Osteoblast (primary cell): ENCODE measurements around the gene SOX15. TPM values are rescaled to one million over a fixed set of nuclear protein-coding genes. Genes with fewer than 3 reads are reported as not detected.

Experiments
- DNase-seq: peaks from one replicate; pipeline ENCODE4 v3.0.0; 2011; ENCODE audit warnings: low spot score, mixed read lengths; ENCODE audit not compliant: insufficient read length; ENCODE audit errors: missing footprints
- H2AFZ ChIP-seq: 2 replicates; pipeline ENCODE4 v1.6.0; 2011; ENCODE audit warnings: mild to moderate bottlenecking, low read length
- H3K27ac ChIP-seq: 2 replicates; pipeline ENCODE4 v1.5.1; 2011; ENCODE audit warnings: mild to moderate bottlenecking, low read depth, low read length, moderate library complexity
- H3K27me3 ChIP-seq: 2 replicates; pipeline ENCODE4 v1.6.0; 2012; ENCODE audit warnings: mild to moderate bottlenecking, control low read depth, inconsistent platforms, low read length, moderate library complexity; ENCODE audit not compliant: insufficient read depth
- H3K36me3 ChIP-seq: 2 replicates; pipeline ENCODE4 v1.5.1; 2011; ENCODE audit warnings: mild to moderate bottlenecking, low read length, control low read depth, moderate library complexity; ENCODE audit not compliant: insufficient read depth
- H3K4me1 ChIP-seq: 2 replicates; pipeline ENCODE4 v1.5.1; 2011; ENCODE audit warnings: mild to moderate bottlenecking, low read length, control low read depth, moderate library complexity; ENCODE audit not compliant: insufficient read depth
- H3K4me2 ChIP-seq: 2 replicates; pipeline ENCODE4 v1.6.0; 2011; ENCODE audit warnings: mild to moderate bottlenecking, low read length; ENCODE audit not compliant: insufficient read depth
- H3K4me3 ChIP-seq: fragments of 200-600 bp; sonication (generic); 3 replicates; pipeline ENCODE4 v1.5.1; 2012; ENCODE audit warnings: mild to moderate bottlenecking, low read length, inconsistent platforms; ENCODE audit not compliant: insufficient read depth
- H3K79me2 ChIP-seq: 2 replicates; pipeline ENCODE4 v1.6.0; 2012; ENCODE audit warnings: mild to moderate bottlenecking, low read length, control low read depth, inconsistent platforms; ENCODE audit not compliant: insufficient read depth
- H3K9me3 ChIP-seq: 2 replicates; pipeline ENCODE4 v1.5.1; 2011; ENCODE audit warnings: low read depth, low read length, control low read depth
- H4K20me1 ChIP-seq: 2 replicates; pipeline ENCODE4 v1.6.0; 2012; ENCODE audit warnings: mild to moderate bottlenecking, low read length, control low read depth; ENCODE audit not compliant: insufficient read depth
- total RNA-seq: library from RNA; depleted of rRNA; stranded (reverse); fragments of >200 nt; gene quantifications from 2 replicates; pipeline ENCODE4 v1.2.3, GENCODE V29; 2012
- TF ChIP-seq, protein P1 (sequence below): IDR thresholded peaks from 2 replicates; pipeline ENCODE4 v1.5.1; 2011; ENCODE audit warnings: mild to moderate bottlenecking, low read depth, low read length, moderate library complexity; ENCODE audit errors: extremely low read depth

Gene SOX15
- total RNA-seq, 1 donor: 0.72 TPM

DNA sequence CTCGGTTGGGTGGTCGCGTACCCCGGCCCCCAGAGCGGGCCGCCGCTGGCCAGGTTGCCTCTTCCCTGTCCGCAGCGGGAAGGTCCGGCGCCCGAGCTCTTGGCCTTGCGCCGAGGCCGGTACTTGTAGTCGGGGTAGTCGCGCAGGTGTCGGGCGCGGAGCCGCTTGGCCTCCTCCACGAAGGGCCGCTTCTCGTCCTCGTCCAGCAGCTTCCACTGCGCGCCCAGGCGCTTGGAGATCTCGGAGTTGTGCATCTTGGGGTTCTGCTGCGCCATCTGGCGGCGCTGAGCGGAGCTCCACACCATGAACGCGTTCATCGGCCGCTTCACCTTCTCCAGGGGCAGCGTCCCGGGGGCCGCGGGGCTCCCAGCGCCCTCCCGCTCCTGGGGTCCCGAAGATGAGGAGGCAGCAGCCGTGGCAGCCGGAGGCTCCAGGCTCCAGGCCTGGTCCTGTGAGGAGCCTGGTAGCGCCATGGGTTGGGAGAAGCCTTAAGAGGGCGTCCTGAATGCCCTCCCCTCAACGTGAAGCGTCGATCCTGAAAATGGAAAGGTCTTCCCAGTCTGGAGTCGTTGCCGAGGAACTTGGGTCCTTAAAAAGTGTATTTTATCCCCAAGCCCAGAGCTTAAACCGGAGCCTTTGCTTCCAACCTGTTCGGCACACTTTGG is 558 bp downstream of the SOX15 start:
- H3K4me3 ChIP-seq: peak overlapping the region; percentile 15
- peak overlapping the region; percentile 56 for H3K4me2 ChIP-seq
- DNase-seq: peak; percentile 98
- TF ChIP-seq, protein P1, sequence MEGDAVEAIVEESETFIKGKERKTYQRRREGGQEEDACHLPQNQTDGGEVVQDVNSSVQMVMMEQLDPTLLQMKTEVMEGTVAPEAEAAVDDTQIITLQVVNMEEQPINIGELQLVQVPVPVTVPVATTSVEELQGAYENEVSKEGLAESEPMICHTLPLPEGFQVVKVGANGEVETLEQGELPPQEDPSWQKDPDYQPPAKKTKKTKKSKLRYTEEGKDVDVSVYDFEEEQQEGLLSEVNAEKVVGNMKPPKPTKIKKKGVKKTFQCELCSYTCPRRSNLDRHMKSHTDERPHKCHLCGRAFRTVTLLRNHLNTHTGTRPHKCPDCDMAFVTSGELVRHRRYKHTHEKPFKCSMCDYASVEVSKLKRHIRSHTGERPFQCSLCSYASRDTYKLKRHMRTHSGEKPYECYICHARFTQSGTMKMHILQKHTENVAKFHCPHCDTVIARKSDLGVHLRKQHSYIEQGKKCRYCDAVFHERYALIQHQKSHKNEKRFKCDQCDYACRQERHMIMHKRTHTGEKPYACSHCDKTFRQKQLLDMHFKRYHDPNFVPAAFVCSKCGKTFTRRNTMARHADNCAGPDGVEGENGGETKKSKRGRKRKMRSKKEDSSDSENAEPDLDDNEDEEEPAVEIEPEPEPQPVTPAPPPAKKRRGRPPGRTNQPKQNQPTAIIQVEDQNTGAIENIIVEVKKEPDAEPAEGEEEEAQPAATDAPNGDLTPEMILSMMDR: peak; percentile 77
- peaks cover 19% of the 10 kb centered on the region for H4K20me1 ChIP-seq
- peaks cover 27% of the 10 kb centered on the region for H3K79me2 ChIP-seq
- no peaks in the 10 kb centered on the region for H3K9me3 ChIP-seq
- H3K36me3 ChIP-seq: peaks cover 48% of the 10 kb centered on the region
- peak overlapping the region; percentile 2 for H3K27ac ChIP-seq
- H2AFZ ChIP-seq: no peak overlapping the region
- peaks cover 41% of the 10 kb centered on the region for H3K4me1 ChIP-seq
- no peaks in the 10 kb centered on the region for H3K27me3 ChIP-seq

DNA sequence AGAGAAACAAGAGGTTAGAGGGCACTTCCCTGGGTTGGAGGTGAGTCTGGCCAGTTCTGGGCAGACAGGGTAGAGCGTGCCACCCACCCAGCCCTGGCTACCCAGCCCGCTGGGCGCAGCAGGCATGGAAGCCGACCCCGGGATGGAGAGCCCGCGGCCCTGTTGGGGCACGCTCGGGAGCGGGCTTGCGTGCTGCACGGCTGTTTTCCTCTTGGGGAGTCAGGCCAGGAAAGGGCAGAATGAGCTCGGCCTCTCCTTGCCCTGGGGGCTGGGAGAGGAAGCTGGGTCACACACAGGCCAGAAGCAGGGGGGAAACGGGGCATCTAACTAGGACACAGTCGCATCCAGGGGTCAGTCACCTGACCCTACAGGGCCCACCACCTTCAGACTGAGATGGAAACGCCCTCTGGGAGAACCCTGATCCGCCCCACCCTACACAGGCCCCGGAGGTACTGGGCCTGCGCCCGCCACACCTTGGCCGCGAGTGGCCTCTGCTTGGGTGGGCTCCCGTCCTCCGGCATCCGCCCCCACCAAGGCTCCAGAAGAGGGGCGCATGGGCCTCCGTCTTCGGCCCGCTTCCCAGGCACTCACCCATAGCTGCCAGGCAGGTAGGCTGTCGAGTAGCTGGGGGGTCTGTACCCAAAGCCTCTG is 1.2 kb downstream of the SOX15 start:
- H4K20me1 ChIP-seq: peaks cover 19% of the 10 kb centered on the region
- no peak for DNase-seq
- peaks cover 30% of the 10 kb centered on the region for H3K79me2 ChIP-seq
- H3K9me3 ChIP-seq: no peaks in the 10 kb centered on the region
- peaks cover 43% of the 10 kb centered on the region for H3K4me1 ChIP-seq
- peak overlapping the region; percentile 56 for H3K4me2 ChIP-seq
- peak overlapping the region; percentile 2 for H3K27ac ChIP-seq
- no peak overlapping the region for H3K4me3 ChIP-seq
- no peaks in the 10 kb centered on the region for H3K27me3 ChIP-seq
- peaks cover 41% of the 10 kb centered on the region for H3K36me3 ChIP-seq
- TF ChIP-seq, protein P1: no peak
- no peak overlapping the region for H2AFZ ChIP-seq

DNA sequence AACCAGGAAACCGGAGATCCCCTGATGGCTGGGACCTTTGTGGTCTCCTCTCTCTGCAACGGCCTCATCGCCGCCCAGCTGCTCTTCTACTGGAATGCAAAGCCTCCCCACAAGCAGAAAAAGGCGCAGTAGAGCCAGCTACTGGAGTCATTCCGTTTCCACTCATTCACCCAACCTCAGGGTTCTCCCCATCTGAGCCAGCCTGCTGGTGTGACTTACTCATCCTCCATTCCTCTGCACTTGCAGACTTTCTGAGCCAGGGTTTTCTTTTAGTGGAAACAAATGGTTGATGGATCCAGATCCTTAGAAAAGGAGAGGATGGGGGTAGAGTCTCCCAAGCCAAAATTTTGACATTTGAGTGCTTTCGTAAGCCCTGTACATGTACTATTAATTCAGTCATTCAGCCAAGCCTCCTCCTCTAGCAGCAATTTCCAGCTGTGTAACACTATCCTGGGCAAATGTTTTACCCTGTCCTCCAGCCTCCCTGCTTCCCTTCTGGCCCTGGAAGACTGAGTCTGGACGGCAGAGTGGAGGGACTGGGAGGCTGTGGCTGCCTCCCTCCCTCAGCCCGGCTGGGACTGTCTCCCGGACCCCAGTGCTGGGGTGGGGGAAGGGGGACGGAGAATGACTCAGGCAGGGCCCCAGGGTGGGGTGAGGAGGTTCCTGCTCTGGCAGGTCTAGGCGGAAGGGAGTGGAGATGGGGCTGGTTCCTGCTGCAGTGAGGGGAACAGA is 2.3 kb downstream of the SOX15 start:
- H3K4me2 ChIP-seq: peak overlapping the region; percentile 46
- peak; percentile 99 for DNase-seq
- no peaks in the 10 kb centered on the region for H3K9me3 ChIP-seq
- no peak overlapping the region for H3K4me3 ChIP-seq
- peak overlapping the region; percentile 56 for H3K27ac ChIP-seq
- H2AFZ ChIP-seq: no peak overlapping the region
- H3K27me3 ChIP-seq: no peaks in the 10 kb centered on the region
- TF ChIP-seq, protein P1: peak; percentile 15
- peaks cover 30% of the 10 kb centered on the region for H3K36me3 ChIP-seq
- peaks cover 19% of the 10 kb centered on the region for H4K20me1 ChIP-seq
- peaks cover 38% of the 10 kb centered on the region for H3K79me2 ChIP-seq
- H3K4me1 ChIP-seq: peaks cover 50% of the 10 kb centered on the region
